PC-9 (cell line): ENCODE data around the gene CTBP2.

Experiments used
- CTCF ChIP-seq: fragments of 200-600 bp; sonication (generic); conservative IDR thresholded peaks from 2 replicates; pipeline ENCODE4 v1.6.1; 2017; ENCODE audit warnings: mixed run types, antibody characterized with exemption, mild to moderate bottlenecking, moderate library complexity
- EZH2 ChIP-seq: fragments of 200-600 bp; sonication (generic); IDR thresholded peaks from 2 replicates; pipeline ENCODE4 v1.8.0; 2017; ENCODE audit warnings: antibody characterized with exemption, low read depth

GRCh38 chr10:125022671-125023070 is 137.7 kb downstream of the CTBP2 start:
- TF ChIP-seq CTCF (no peak), EZH2 (no peak)
